Stomach (tissue), 9 donors: ENCODE results near the gene TRIM14. TPM values are rescaled to one million over a fixed set of nuclear protein-coding genes. Genes with fewer than 3 reads are reported as not detected.
"Not testable (repeated sequence)": the region's sequence is repeated elsewhere in the genome, so short reads cannot be mapped to it uniquely, and the experiment has no call there.

Experiments
- DNase-seq, 2 donors: peaks; one replicate each; pipeline versions ENCODE4 v3.0.0 to v3.0.0-alpha.2; 2013 to 2019
- H3K27ac ChIP-seq, 5 donors: fragments of 200-600 bp in 4 of 5; sonication (generic) in 4 of 5; one replicate each; pipeline ENCODE4 v1.5.1; 2013 to 2019; ENCODE audit warnings: mild to moderate bottlenecking in 1 of 5, moderate library complexity in 1 of 5
- H3K27me3 ChIP-seq, 3 donors: fragments of 200-600 bp; sonication (generic); one replicate each; pipeline ENCODE4 v1.5.1; 2017 to 2019; ENCODE audit warnings: mixed run types in 1 of 3
- H3K36me3 ChIP-seq, 4 donors: fragments of 200-600 bp; sonication (generic); 1 replicate in 3 of 4; 2 replicates in 1 of 4; pipeline ENCODE4 v1.5.1; 2016 to 2019
- H3K4me1 ChIP-seq, 4 donors: fragments of 200-600 bp; sonication (generic); one replicate each; pipeline ENCODE4 v1.5.1; 2016 to 2019
- H3K4me3 ChIP-seq, 4 donors: fragments of 200-600 bp; sonication (generic) in 3 of 4; one replicate each; pipeline ENCODE4 v1.5.1; 2016 to 2019; ENCODE audit warnings: mild to moderate bottlenecking in 1 of 4
- H3K9me3 ChIP-seq, 4 donors: fragments of 200-600 bp; sonication (generic); one replicate each; pipeline ENCODE4 v1.5.1; 2016 to 2019
- EP300 ChIP-seq: sonication (generic); formaldehyde crosslinking; IDR thresholded peaks from one replicate; pipeline ENCODE4 v1.6.1; 2017; ENCODE audit warnings: antibody characterized with exemption
- POLR2A ChIP-seq, 4 donors: fragments of 450-650 bp; IDR thresholded peaks; one replicate each; pipeline ENCODE4 v1.6.1; 2016; ENCODE audit warnings: antibody characterized with exemption in 4 of 4, control low read depth in 2 of 4, mild to moderate bottlenecking in 1 of 4, moderate library complexity in 1 of 4
- POLR2AphosphoS5 ChIP-seq, 3 donors: sonication (generic); formaldehyde crosslinking; IDR thresholded peaks; one replicate each; pipeline ENCODE4 v1.6.1; 2016; ENCODE audit warnings: antibody characterized with exemption in 3 of 3
- WGBS, 5 donors: extraction: QIAGEN DNeasy Blood & Tissue Kit in 3 of 5; methylation state at CpG; one replicate each; pipeline versions ENCODE4 v1.1.5 to v1.1.7; 2013 to 2018; 5-methylcytosine and 5-hydroxymethylcytosine counted together
- intact Hi-C: fragments of 100-400 bp; cut with DNase I; formaldehyde crosslinking; loops from one replicate; pipeline ENCODE4 v1.15.1; 2023; ENCODE audit warnings: low total_unique reads
- polyA plus RNA-seq, 3 donors: library from polyadenylated mRNA; stranded (reverse); fragments of 200-250 nt; gene quantifications; one replicate each; pipeline ENCODE4 v1.2.3, GENCODE V29; 2013
- small RNA-seq, 4 donors: library from RNA; depleted of rRNA; stranded (forward); fragments of <200 nt; gene quantifications; one replicate each; pipeline ENCODE3, GENCODE V24; 2016
- total RNA-seq, 5 donors: library from RNA; depleted of rRNA; stranded (reverse); fragments of >200 nt; gene quantifications; one replicate each; pipeline versions ENCODE4 v1.1.0 to v1.2.3, GENCODE V29; 2014 to 2016
- TF ChIP-seq, protein P1 (sequence below), 7 experiments: fragments of 450-650 bp in 4 of 7; fragments of 200-600 bp in 3 of 7; sonication (generic) in 3 of 7; IDR thresholded peaks; one replicate each; pipeline ENCODE4 v1.5.1; 2016 to 2019; ENCODE audit warnings: antibody characterized with exemption in 7 of 7, control low read depth in 2 of 7, mild to moderate bottlenecking in 1 of 7
- donor health status: healthy with polysubstance abuse.
- donor health status: Bipolar disorder and iron deficiency.
- donor health status: healthy.

The TRIM14 gene
- total and polyA plus RNA-seq, 8 donors, result 4.7 to 249 (median 10.7) TPM

DNA sequence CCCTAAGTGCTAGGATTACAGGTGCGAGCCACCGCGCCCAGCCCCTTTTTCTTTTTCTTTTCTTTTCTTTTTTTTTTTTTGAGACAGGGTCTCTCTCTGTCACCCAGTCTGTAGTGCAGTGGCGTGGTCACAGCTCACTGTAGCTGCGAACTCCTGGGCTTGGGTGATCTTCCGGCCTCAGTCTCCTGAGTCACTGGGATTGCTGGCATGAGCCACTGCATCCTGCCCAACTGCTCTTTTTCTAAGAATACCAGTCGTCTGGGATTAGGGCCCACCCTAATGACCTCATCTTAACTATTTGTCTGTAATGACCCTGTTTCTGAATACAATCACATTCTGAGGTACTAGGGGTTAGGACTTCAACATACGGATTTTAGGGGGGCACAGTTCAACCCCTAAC, 96.6 kb downstream of the TRIM14 start:
- WGBS, 5 donors, result 79 to 86% (median 83%) methylated on average over 8 of the region's 8 CpGs
- TF ChIP-seq POLR2AphosphoS5 (IDR thresholded peaks at IDR 0.05) (no peak), EP300 (no peak), POLR2A (IDR thresholded peaks at IDR 0.05) (no peak)
- TF ChIP-seq, protein P1, sequence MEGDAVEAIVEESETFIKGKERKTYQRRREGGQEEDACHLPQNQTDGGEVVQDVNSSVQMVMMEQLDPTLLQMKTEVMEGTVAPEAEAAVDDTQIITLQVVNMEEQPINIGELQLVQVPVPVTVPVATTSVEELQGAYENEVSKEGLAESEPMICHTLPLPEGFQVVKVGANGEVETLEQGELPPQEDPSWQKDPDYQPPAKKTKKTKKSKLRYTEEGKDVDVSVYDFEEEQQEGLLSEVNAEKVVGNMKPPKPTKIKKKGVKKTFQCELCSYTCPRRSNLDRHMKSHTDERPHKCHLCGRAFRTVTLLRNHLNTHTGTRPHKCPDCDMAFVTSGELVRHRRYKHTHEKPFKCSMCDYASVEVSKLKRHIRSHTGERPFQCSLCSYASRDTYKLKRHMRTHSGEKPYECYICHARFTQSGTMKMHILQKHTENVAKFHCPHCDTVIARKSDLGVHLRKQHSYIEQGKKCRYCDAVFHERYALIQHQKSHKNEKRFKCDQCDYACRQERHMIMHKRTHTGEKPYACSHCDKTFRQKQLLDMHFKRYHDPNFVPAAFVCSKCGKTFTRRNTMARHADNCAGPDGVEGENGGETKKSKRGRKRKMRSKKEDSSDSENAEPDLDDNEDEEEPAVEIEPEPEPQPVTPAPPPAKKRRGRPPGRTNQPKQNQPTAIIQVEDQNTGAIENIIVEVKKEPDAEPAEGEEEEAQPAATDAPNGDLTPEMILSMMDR (IDR thresholded peaks at IDR 0.05), result no peak

DNA sequence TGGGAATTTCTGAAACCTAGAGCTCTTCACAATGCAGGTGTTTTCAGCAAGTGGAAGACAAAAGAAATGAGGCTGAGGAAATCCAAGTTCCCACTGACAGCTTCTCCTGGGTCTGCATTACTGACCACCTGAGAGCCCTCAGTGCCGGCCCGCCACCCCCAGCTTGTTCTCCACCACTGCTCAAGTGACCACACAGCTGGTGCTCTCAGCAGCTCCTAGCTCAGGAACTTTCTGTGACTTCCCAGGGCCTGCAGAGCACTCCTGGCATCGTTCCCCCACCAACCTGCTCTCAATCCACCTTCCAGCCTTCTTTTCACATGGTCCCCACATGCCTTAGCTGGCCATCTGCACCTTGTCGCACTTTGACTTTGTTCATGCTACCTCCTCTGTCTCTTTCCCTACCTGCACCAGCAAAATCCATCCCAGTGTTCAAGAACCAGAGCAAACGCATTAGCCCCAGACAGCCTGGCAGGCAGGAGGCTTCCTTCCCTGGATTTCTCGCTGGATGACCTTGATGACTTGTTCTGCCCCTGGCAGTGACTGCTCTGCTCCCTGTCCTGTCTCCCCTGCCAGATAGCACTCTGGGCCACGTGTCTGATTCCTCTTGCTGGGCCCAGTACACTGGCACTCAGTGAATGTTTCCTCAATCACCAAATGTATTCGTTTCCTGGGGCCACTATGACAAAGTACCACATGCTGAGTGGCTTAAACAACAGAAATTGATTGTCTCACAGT, 97.5 kb downstream of the TRIM14 start:
- no peak overlapping the region for H3K4me3 ChIP-seq
- no peaks in the 10 kb centered on the region for H3K27me3 ChIP-seq
- WGBS, 5 donors, result 80 to 86% (median 85%) methylated on average over 7 to 8 of the region's 8 CpGs
- intact Hi-C loops, result no loop called here
- no peaks in the 10 kb centered on the region for H3K9me3 ChIP-seq
- peak in 1 of 2 donors; percentile 17 for DNase-seq
- peaks cover 31 to 57% (median 57%) of the 10 kb centered on the region in 4 donors for H3K36me3 ChIP-seq
- no peak overlapping the region for H3K27ac ChIP-seq
- no peak for TF ChIP-seq POLR2A (IDR thresholded peaks at IDR 0.05)
- no peak for TF ChIP-seq EP300
- TF ChIP-seq, protein P1 (IDR thresholded peaks at IDR 0.05), result no peak
- no peak for TF ChIP-seq POLR2AphosphoS5 (IDR thresholded peaks at IDR 0.05)
- H3K4me1 ChIP-seq, result no peaks in the 10 kb centered on the region

More for the DNA sequence above, 96.6 kb downstream of the TRIM14 start:
- no peaks in the 10 kb centered on the region for H3K4me1 ChIP-seq
- no peaks in the 10 kb centered on the region for H3K27me3 ChIP-seq
- no peak overlapping the region for H3K4me3 ChIP-seq
- intact Hi-C loops, result no loop called here
- no peaks in the 10 kb centered on the region for H3K9me3 ChIP-seq
- no peak overlapping the region for H3K27ac ChIP-seq
- peak in 1 of 2 donors; percentile 16 for DNase-seq
- peaks cover 23 to 48% (median 47%) of the 10 kb centered on the region in 4 donors for H3K36me3 ChIP-seq

DNA sequence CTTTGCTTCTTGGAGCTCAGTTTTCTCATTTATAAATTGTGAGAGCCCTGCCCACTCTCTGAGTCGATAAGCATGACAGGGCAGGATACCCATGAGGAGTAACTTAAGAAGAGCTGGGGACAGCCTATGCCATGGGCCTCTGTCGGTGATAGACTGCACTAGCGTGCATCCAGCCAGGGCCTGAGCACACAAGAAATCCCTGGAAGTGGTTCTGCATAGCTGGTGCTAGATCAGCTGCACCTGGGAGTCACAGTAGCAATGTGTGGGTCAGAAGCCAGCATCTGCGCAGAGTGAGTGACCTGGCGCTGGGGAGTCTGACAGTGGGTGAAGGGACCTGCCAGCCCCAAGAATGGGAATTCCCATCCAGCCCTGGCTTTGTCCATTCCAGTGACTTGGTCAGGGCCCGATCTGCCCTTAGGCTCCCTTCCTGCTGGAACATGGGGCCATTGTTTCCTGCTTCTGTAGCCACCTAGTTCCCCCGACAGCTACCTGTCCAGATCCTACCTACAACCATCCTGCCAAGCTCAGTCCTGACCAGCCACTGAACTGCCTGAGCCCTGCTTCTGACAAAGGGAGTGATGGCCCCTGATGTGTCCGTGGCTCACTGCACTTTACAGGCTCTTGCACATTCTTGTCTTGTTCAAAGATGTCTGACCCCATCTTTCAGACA, 98.4 kb downstream of the TRIM14 start:
- intact Hi-C loops, result no loop called here
- no peaks in the 10 kb centered on the region for H3K27me3 ChIP-seq

DNA sequence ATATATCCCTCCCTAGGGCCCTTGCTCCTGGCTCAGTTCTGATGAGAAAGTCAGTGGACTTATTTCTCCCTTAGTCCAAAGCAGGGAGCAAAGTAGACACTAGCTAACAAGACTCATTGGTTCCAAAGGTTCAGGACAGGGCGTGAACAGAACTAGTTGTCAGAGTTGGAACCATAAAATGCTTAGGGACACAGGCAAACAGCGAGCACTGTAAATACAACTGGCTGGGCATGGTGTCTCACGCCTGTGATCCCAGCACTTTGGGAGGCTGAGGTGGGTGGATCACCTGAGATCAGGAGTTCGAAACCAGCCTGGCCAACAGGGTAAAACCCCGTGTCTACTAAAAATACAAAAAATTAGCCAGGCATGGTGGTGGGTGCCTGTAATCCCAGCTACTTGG, 99.2 kb downstream of the TRIM14 start:
- H3K27ac ChIP-seq, H3K27me3 ChIP-seq, intact Hi-C loops, H3K9me3 ChIP-seq, H3K4me1 ChIP-seq, H3K4me3 ChIP-seq: not testable (repeated sequence)
- peaks cover 44 to 73% (median 73%) of the 10 kb centered on the region in 4 donors for H3K36me3 ChIP-seq
- 76 to 95% (median 86%) methylated on average over 5 of the region's 5 CpGs for WGBS, 5 donors
- peak; percentile 2 to 13 for DNase-seq

More for the DNA sequence above, 98.4 kb downstream of the TRIM14 start:
- Histone ChIP-seq H3K4me1 (no peaks in the 10 kb centered on the region), H3K36me3 (peaks cover 37 to 66% (median 65%) of the 10 kb centered on the region in 4 donors), H3K4me3 (no peak overlapping the region), H3K27ac (no peak overlapping the region), H3K9me3 (no peaks in the 10 kb centered on the region)
- DNase-seq, result peak in 1 of 2 donors; percentile 17
- 93 to 98% (median 94%) methylated on average over 7 to 8 of the region's 8 CpGs for WGBS, 5 donors
- TF ChIP-seq POLR2AphosphoS5 (IDR thresholded peaks at IDR 0.05) (no peak), EP300 (no peak), POLR2A (IDR thresholded peaks at IDR 0.05) (no peak)
- TF ChIP-seq, protein P1 (IDR thresholded peaks at IDR 0.05), result no peak

Small RNA genes within 50 kb of the gene (small RNA-seq; reads per million reads assigned to genes)
- gene RF00017, result 0 reads per million in 4 donors
- gene RNU6-918P, result 0 reads per million in 4 donors

Other genes starting within 250 kb of the TRIM14 start
- gene TRMO, start 196.7 kb downstream of the TRIM14 start, total RNA-seq, result 10 to 100 TPM in 3 of 5 donors, 1 to 10 TPM in 2; 2.9 to 98.2 (median 29.0) TPM
- 10 to 100 TPM in 1 of 3 donors, 1 to 10 TPM in 2; 7.4 to 10.8 (median 9.9) TPM for gene TRMO, start 196.7 kb downstream of the TRIM14 start, polyA plus RNA-seq
- 1 to 10 TPM in 1 of 5 donors, not detected in 4; 1.8 TPM for gene HEMGN, start 181.1 kb downstream of the TRIM14 start, total RNA-seq
- gene HEMGN, start 181.1 kb downstream of the TRIM14 start, polyA plus RNA-seq, result not detected
- 100 to 1,000 TPM in 1 of 5 donors, 10 to 100 TPM in 3, 1 to 10 TPM in 1; 8.2 to 149 (median 35.3) TPM for gene ANP32B, start 135.9 kb downstream of the TRIM14 start, total RNA-seq
- gene ANP32B, start 135.9 kb downstream of the TRIM14 start, polyA plus RNA-seq, result 100 to 1,000 TPM; 149 to 267 (median 169) TPM
- 100 to 1,000 TPM in 1 of 5 donors, 10 to 100 TPM in 4; 12.1 to 261 (median 82.1) TPM for gene NANS, start 62.5 kb downstream of the TRIM14 start, total RNA-seq
- 100 to 1,000 TPM in 2 of 3 donors, 10 to 100 TPM in 1; 95.3 to 143 (median 104) TPM for gene NANS, start 62.5 kb downstream of the TRIM14 start, polyA plus RNA-seq
- 10 to 100 TPM in 4 of 5 donors, 1 to 10 TPM in 1; 4.5 to 26.7 (median 11.3) TPM for gene CORO2A, start 73.4 kb upstream of the TRIM14 start, total RNA-seq
- gene CORO2A, start 73.4 kb upstream of the TRIM14 start, polyA plus RNA-seq, result 10 to 100 TPM in 1 of 3 donors, 1 to 10 TPM in 2; 2.8 to 10.8 (median 7.3) TPM
- gene TBC1D2, start 136.4 kb upstream of the TRIM14 start, total RNA-seq, result 10 to 100 TPM in 3 of 5 donors, 1 to 10 TPM in 2; 2.9 to 36.4 (median 24.0) TPM
- gene TBC1D2, start 136.4 kb upstream of the TRIM14 start, polyA plus RNA-seq, result 10 to 100 TPM in 1 of 3 donors, 1 to 10 TPM in 2; 6.4 to 28.5 (median 7.8) TPM